HEK293 (cell line): ENCODE data around the gene TPRG1.

Experiments
- CTCF ChIA-PET: fragments of 350-600 bp; formaldehyde crosslinking; extraction: SDS; loops from one replicate; lab custom pipeline; 2021; ENCODE audit warnings: antibody characterized with exemption; lab: Yijun Ruan, JAX
- POLR2A ChIA-PET: fragments of 300-600 bp; formaldehyde crosslinking; extraction: SDS; loops from one replicate; lab custom pipeline; 2020; ENCODE audit warnings: antibody characterized with exemption, inconsistent platforms; lab: Yijun Ruan, JAX
- H3K27ac ChIP-seq: fragments of 200-500 bp; sonication (Bioruptor generic); 2 replicates; pipeline ENCODE4 v1.5.1; 2014; ENCODE audit warnings: low read depth, low read length, control low read depth, inconsistent platforms; ENCODE audit errors: extremely low read depth
- H3K36me3 ChIP-seq, 2 experiments: fragments of 200-500 bp in 1 of 2; sonication (Bioruptor generic) in 1 of 2; 1 replicate in 1 of 2; 2 replicates in 1 of 2; pipeline ENCODE4 v1.5.1; 2014 to 2017; ENCODE audit warnings: inconsistent platforms in 2 of 2, low read length in 2 of 2; ENCODE audit not compliant: control insufficient read depth in 2 of 2, insufficient read depth in 1 of 2
- H3K4me1 ChIP-seq: fragments of 200-500 bp; sonication (Bioruptor generic); 2 replicates; pipeline ENCODE4 v1.5.1; 2014; ENCODE audit warnings: mild to moderate bottlenecking, low read length, inconsistent platforms; ENCODE audit not compliant: control insufficient read depth, insufficient read depth
- H3K4me3 ChIP-seq: 2 replicates; pipeline ENCODE4 v1.5.1; 2011; ENCODE audit warnings: low read depth, mild to moderate bottlenecking, control low read depth, low read length, moderate library complexity
- H3K9me3 ChIP-seq: fragments of 200-500 bp; sonication (Bioruptor generic); 2 replicates; pipeline ENCODE4 v1.5.1; 2014; ENCODE audit warnings: low read depth, low read length, inconsistent platforms; ENCODE audit not compliant: control insufficient read depth, insufficient read depth
- ATF2 ChIP-seq: fragments of 450-650 bp; formaldehyde crosslinking; IDR thresholded peaks from 2 replicates; pipeline ENCODE4 v1.5.1; 2016; ENCODE audit warnings: missing biosample characterization, missing genetic modification characterization, low read depth
- ELK4 ChIP-seq: IDR thresholded peaks from 2 replicates; pipeline ENCODE4 v1.6.1; 2011; ENCODE audit warnings: mild to moderate bottlenecking, low read depth, low read length, borderline replicate concordance
- GFI1B ChIP-seq: fragments of 450-650 bp; formaldehyde crosslinking; IDR thresholded peaks from 2 replicates; pipeline ENCODE4 v1.5.1; 2016; ENCODE audit warnings: missing biosample characterization, missing genetic modification characterization
- MEIS1 ChIP-seq: sonication (generic); formaldehyde crosslinking; IDR thresholded peaks from 2 replicates; pipeline ENCODE4 v1.8.1; 2022; ENCODE audit warnings: missing genetic modification reagents, mild to moderate bottlenecking, borderline replicate concordance
- PBX3 ChIP-seq: sonication (generic); formaldehyde crosslinking; IDR thresholded peaks from 2 replicates; pipeline ENCODE4 v1.8.1; 2022; ENCODE audit warnings: mild to moderate bottlenecking, moderate library complexity, missing genetic modification reagents
- RBAK ChIP-seq: fragments of 450-650 bp; formaldehyde crosslinking; IDR thresholded peaks from 2 replicates; pipeline ENCODE4 v1.5.1; 2016; ENCODE audit warnings: missing biosample characterization, missing genetic modification characterization
- SCRT2 ChIP-seq: fragments of 450-650 bp; formaldehyde crosslinking; IDR thresholded peaks from 2 replicates; pipeline ENCODE4 v1.5.1; 2016; ENCODE audit warnings: missing biosample characterization, missing genetic modification characterization
- YY1 ChIP-seq: fragments of 450-650 bp; formaldehyde crosslinking; IDR thresholded peaks from 2 replicates; pipeline ENCODE4 v1.5.1; 2018; ENCODE audit warnings: missing biosample characterization, missing genetic modification characterization
- ZFP3 ChIP-seq: fragments of 450-650 bp; formaldehyde crosslinking; IDR thresholded peaks from 2 replicates; pipeline ENCODE4 v1.5.1; 2016; ENCODE audit warnings: low read depth, missing biosample characterization, missing genetic modification characterization
- ZFP37 ChIP-seq: fragments of 450-650 bp; formaldehyde crosslinking; IDR thresholded peaks from 2 replicates; pipeline ENCODE4 v1.5.1; 2016; ENCODE audit warnings: missing biosample characterization, missing genetic modification characterization
- ZNF112 ChIP-seq: fragments of 450-650 bp; formaldehyde crosslinking; IDR thresholded peaks from 2 replicates; pipeline ENCODE4 v1.5.0; 2017; ENCODE audit warnings: missing biosample characterization, missing genetic modification characterization
- ZNF138 ChIP-seq: fragments of 450-650 bp; formaldehyde crosslinking; IDR thresholded peaks from 2 replicates; pipeline ENCODE4 v1.5.1; 2016; ENCODE audit warnings: missing biosample characterization, missing genetic modification characterization, borderline replicate concordance
- ZNF2 ChIP-seq: fragments of 450-650 bp; formaldehyde crosslinking; IDR thresholded peaks from 2 replicates; pipeline ENCODE4 v1.5.1; 2016; ENCODE audit warnings: missing biosample characterization, missing genetic modification characterization
- ZNF248 ChIP-seq: fragments of 450-650 bp; formaldehyde crosslinking; IDR thresholded peaks from 2 replicates; pipeline ENCODE4 v1.5.1; 2017; ENCODE audit warnings: missing biosample characterization, missing genetic modification characterization
- ZNF26 ChIP-seq: fragments of 450-650 bp; formaldehyde crosslinking; IDR thresholded peaks from 2 replicates; pipeline ENCODE4 v1.5.1; 2016; ENCODE audit warnings: missing biosample characterization, missing genetic modification characterization
- ZNF404 ChIP-seq: fragments of 450-650 bp; formaldehyde crosslinking; IDR thresholded peaks from 2 replicates; pipeline ENCODE4 v1.5.1; 2017; ENCODE audit warnings: missing biosample characterization, missing genetic modification characterization
- ZNF423 ChIP-seq: fragments of 450-650 bp; formaldehyde crosslinking; IDR thresholded peaks from 2 replicates; pipeline ENCODE4 v1.5.1; 2016; ENCODE audit warnings: missing biosample characterization, missing genetic modification characterization
- ZNF501 ChIP-seq: fragments of 450-650 bp; formaldehyde crosslinking; IDR thresholded peaks from 2 replicates; pipeline ENCODE4 v1.5.1; 2016; ENCODE audit warnings: missing biosample characterization, missing genetic modification characterization
- ZNF555 ChIP-seq: fragments of 450-650 bp; formaldehyde crosslinking; conservative IDR thresholded peaks from 2 replicates; pipeline ENCODE4 v1.5.1; 2017; ENCODE audit warnings: missing biosample characterization, mild to moderate bottlenecking, missing genetic modification characterization, inconsistent platforms
- ZNF558 ChIP-seq: fragments of 450-650 bp; formaldehyde crosslinking; IDR thresholded peaks from 2 replicates; pipeline ENCODE4 v1.5.1; 2016; ENCODE audit warnings: missing biosample characterization, missing genetic modification characterization
- ZNF585B ChIP-seq: fragments of 450-650 bp; formaldehyde crosslinking; IDR thresholded peaks from 2 replicates; pipeline ENCODE4 v1.5.1; 2016; ENCODE audit warnings: missing biosample characterization, missing genetic modification characterization
- ZNF660 ChIP-seq: fragments of 450-650 bp; IDR thresholded peaks from 2 replicates; pipeline ENCODE4 v1.5.1; 2018; ENCODE audit warnings: missing biosample characterization, mild to moderate bottlenecking, missing genetic modification characterization
- ZNF701 ChIP-seq: fragments of 450-650 bp; formaldehyde crosslinking; IDR thresholded peaks from 2 replicates; pipeline ENCODE4 v1.5.1; 2016; ENCODE audit warnings: missing biosample characterization, missing genetic modification characterization
- ZNF707 ChIP-seq: fragments of 450-650 bp; formaldehyde crosslinking; IDR thresholded peaks from 2 replicates; pipeline ENCODE4 v1.5.1; 2016; ENCODE audit warnings: missing biosample characterization, missing genetic modification characterization
- ZNF830 ChIP-seq: fragments of 450-650 bp; IDR thresholded peaks from 2 replicates; pipeline ENCODE4 v1.5.0; 2018; ENCODE audit warnings: missing biosample characterization, missing genetic modification characterization, low read depth, mild to moderate bottlenecking, moderate library complexity
- TF ChIP-seq, protein P1 (sequence below): fragments of 450-650 bp; formaldehyde crosslinking; IDR thresholded peaks from 2 replicates; pipeline ENCODE4; 2016; ENCODE audit warnings: missing biosample characterization, missing genetic modification characterization

The TPRG1 gene

GRCh38 chr3:189353318-189353965 lies 181.7 kb downstream of the TPRG1 start:
- POLR2A ChIA-PET = no interaction called here
- Histone ChIP-seq H3K4me1 (peaks cover 7% of the 10 kb centered on the region; the same call in 1 of the 2 replicates), H3K4me3 (no peak overlapping the region), H3K9me3 (no peaks in the 10 kb centered on the region), H3K27ac (no peak overlapping the region), H3K36me3 (no peaks in the 10 kb centered on the region)
- CTCF ChIA-PET = no interaction called here
- TF ChIP-seq ZNF501 (tag by site-specific recombination) (no peak), ZNF248 (tag by site-specific recombination) (no peak), ZNF26 (tag by site-specific recombination) (no peak), MEIS1 (CRISPR knock-in tag) (no peak), YY1 (tag by site-specific recombination) (no peak), ZNF701 (tag by site-specific recombination) (no peak), ZFP37 (tag by site-specific recombination) (no peak), ZNF830 (tag by site-specific recombination) (no peak), ZNF707 (tag by site-specific recombination) (no peak), ZNF404 (tag by site-specific recombination) (no peak), ZNF660 (tag by site-specific recombination) (no peak), ZNF138 (no peak), ZNF2 (no peak), ATF2 (tag by site-specific recombination) (no peak), RBAK (tag by site-specific recombination) (no peak), ZNF423 (tag by site-specific recombination) (no peak), SCRT2 (tag by site-specific recombination) (no peak), GFI1B (tag by site-specific recombination) (no peak)

DNA sequence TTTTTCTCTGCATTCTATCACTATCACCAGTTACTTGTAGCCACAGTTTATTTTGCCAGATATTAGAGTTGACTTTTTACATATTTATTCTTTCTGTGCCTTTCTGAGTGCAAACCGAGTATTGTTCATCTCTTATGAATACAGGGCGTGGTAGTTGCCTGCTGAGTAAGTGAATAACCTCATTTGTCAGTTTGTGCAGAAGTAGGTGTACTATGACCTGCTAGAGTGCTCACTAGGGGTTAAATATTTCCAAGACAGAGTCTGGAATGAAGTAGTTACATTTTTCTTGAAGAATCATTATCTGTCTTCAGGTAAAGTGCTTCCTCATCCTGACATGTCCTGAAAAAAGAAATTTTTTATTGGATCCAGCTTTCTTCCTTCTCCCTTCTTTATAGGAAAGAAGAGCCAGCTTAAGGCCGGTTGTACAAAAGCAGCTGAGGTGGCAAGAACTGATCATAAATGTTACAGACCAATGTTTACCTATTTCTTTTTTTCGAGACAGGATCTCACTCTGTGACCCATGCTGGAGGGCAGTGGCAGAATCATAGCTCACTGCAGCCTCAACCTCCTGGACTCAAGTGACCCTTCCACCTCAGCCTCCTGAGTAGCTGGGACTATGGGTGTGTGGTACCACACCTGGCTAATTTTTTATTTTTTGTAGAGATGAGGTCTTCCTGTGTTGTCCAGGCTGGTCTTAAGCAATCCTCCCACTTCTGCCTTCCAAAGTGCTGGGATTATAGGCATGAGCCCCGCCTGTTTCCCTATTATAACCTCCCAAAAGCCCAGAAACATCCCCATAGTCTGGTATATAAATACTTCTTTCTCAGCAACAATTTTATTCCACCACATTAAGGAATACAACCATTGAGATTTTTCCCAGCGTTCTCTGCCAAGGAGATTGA lies 182.5 kb downstream of the TPRG1 start:
- H3K9me3 ChIP-seq = no peaks in the 10 kb centered on the region
- H3K4me1 ChIP-seq = peaks cover 7% of the 10 kb centered on the region; the same call in 1 of the 2 replicates
- POLR2A ChIA-PET = no interaction called here
- H3K27ac ChIP-seq = no peak overlapping the region
- TF ChIP-seq, protein P1, sequence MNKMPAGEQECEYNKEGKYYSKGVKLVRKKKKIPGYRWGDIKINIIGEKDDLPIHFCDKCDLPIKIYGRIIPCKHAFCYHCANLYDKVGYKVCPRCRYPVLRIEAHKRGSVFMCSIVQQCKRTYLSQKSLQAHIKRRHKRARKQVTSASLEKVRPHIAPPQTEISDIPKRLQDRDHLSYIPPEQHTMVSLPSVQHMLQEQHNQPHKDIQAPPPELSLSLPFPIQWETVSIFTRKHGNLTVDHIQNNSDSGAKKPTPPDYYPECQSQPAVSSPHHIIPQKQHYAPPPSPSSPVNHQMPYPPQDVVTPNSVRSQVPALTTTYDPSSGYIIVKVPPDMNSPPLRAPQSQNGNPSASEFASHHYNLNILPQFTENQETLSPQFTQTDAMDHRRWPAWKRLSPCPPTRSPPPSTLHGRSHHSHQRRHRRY (tag by site-specific recombination) = no peak
- TF ChIP-seq PBX3 (CRISPR knock-in tag) (no peak), ZNF555 (no peak), ZFP3 (no peak), ZNF112 (tag by site-specific recombination) (no peak), ZNF558 (tag by site-specific recombination) (no peak), ZNF585B (no peak), ELK4 (no peak)
- no peaks in the 10 kb centered on the region for H3K36me3 ChIP-seq
- H3K4me3 ChIP-seq = no peak overlapping the region
- CTCF ChIA-PET = interaction anchor here (0.7 to 1.6 kb wide), 5 partner anchors 11 to 424 kb away, joined by 3 to 5 read pairs (median 3); no protein-coding TSS in a partner anchor
